ENCODE measurements around the gene AQP12B. TPM values are rescaled to one million over a fixed set of nuclear protein-coding genes. Genes with fewer than 3 reads are reported as not detected.

The AQP12B gene
- polyA plus RNA-seq, 3 donors, result 0.14 to 1.4 (median 0.74) TPM

DNA sequence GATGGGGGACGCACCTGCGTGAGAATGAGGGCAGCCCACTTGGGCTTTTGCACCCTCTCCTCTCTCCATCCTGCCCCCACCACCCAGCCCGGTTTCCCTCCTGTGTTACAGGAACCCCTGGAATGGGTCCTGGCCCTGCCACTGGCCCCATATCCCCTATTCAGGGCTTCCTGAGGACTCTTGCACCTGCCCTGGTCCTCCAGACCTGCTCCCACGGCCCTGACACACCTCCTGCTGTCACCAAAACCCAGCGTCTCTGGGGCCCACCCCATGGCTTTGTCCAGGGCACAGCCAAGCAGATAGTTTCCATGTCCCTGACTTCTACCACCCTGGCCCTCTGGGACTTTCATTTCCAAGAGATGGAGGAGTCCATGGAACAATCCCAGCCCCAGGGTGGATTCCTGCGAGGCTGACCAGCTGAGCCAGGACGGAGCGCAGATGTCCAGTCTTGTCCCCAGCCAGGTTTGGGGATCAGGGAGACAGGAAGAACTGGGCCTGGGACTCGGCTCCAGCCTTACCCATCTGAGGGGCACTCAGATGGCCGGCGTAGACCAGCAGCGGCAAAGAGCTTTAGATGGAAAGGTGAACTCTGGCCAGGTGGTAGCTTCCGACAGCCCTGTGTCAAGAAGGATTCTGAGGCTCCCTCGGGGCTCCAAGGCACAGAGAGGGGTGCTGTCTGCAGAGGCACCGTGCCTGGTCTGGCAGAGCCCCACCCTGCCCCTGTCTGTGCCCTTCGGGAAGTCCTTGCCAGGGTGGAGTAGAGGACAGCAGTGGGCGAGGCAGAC is 45.4 kb downstream of the AQP12B start:
- DNase-seq (ENCODE audit: low read depth in 3 of 3, low spot score in 2 of 3), result no peak

DNA sequence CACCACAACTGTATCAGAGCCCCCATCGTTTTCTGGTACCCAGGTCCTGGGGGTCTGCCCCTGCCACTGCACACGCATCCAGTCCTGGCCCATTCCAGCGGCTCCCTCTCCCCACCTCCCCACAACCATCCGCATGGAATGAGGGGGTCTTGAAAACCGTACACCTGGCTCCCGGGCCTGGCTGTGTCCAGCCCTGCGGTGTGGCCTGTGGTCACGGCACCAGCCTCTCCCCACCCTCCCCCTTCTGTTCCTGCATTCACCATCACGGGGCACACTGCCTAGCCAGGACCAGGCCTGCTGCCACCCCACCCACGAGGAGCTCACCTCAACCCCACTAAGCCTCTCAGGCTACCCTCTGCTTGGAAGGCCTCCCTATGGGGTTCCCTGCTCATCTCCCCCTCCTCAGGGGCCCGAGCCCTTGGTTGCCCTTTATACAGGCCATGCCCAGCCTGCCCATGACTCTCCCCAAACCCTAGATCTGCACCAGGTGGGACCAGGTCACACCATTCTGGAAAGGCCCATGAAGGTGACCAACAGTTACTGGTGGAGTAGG is 46.0 kb downstream of the AQP12B start:
- no peak for DNase-seq (ENCODE audit: low read depth in 3 of 3, low spot score in 2 of 3)

DNA sequence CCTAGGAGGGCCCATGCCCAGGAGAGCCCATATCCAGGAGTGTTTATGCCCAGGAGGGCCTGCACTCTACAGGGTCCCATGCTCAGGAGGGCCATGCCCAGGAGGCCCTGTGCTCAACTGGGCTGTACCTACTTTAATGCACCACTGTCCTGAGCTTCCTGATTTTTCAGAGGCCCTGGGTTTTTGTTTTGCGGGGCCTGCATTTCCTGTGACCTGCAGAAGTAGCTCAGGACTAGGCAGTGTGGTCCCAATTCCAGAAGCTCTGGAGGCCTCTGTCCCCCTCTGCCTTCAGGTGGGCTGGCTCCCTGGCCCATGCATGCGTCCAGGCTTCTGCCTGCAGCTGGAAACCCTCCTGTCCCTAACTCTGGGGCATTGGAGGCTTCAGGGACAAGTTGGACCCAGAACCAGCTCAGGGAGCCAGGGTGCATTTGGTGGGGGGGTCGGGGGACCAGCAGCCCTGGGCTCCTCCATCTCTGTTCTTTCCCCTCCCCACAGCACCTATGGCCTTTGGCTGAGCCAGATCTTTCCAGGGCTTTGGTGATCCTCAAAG is 46.6 kb downstream of the AQP12B start:
- DNase-seq (ENCODE audit: low read depth in 3 of 3, low spot score in 2 of 3), result no peak

DNA sequence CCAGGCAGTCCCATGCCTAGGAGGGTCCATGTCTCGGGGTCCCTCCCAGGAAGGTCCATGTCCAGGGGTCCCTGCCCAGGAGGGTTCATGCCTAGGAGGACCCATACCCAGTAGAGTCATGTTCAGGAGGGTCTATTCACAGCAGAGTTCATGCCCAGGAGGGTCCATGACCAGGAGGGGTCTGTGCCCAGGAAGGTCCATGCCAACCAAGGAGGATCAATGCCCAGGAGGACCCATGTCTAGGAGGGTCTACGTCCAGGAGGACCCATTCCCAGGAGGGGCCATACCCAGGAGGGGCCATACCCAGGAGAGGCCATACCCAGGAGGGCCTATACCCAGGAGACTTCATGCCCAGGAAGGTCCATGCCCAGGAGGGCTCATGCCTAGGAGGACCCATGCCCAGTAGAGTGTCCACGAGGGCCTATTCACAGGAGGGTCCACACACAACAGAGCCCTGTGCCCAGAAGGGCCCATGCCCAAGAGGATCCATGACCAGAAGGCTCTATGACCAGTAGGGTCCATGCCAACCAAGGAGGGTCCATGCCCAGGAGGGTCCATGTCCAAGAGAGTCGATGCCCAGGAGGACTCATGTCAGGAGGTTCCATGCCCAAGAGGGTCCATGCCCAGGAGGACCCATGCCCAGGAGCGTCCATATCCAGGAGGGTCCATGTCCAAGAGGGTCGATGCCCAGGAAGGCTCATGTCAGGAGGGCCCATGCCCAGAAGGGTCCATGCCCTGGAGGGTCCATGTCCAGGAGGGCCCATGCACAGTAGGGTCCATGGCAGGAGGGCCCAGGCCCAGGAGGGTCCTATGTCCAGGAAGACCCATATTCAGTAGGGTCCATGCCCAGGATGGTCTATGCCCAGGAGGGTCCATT is 47.3 kb downstream of the AQP12B start:
- DNase-seq (ENCODE audit: low read depth in 3 of 3, low spot score in 2 of 3), result no peak

DNA sequence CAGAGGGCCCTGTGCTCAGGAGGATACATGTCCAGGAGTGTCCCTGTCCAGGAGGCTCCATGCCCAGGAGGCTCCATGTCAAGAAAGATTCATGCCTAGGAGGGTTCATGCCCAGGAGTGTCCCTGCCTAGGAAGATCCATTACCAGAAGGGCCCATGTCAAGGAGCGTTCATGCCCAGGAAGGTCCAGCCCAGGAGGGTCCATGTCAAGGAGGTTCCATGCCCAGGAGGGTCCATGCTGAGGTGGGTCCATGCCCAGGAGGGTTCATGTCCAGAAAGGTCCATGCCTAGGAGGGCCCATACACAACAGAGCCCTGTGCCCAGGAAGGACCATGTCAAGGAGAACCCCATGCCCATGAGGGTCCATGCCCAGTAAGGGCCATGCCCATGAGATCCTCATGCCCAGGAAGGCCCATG is 50.4 kb downstream of the AQP12B start:
- no peak for DNase-seq (ENCODE audit: low read depth in 3 of 3, low spot score in 2 of 3)

DNA sequence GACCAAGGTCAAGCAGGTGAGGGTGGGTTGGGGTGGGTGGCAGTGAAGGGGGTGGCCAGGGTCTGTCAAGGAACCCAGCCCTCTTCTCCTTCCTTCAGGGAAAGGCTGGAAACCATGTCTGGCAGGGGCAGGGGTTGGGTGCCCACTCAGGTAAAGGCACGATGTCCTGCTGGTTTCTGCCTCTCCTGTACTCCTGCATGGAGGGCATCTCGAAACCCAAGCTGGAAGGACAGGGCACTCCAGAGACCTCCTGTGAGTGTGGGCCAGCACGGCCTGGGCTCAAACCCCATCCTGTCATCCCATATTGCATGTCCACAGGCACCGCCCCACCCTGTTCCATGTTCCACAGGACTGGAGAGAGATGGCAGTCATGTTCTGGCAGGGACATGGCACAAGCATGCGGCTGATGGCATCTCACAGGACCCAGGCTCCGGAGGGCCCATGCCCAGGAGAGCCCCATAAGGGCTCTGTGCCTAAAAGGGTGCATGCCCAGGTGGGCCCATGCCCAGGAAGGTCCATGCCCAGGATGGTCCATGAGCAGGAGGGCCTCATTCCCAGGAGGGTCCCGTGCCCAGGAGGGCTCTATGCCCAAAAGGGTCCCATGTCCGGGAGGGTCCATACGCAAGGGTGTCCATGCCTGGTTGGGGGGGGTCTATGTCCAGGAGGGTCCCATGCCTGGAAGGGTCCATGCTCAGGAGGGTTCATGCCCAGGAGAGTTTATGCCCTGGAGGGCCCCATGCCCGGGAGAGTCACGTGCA is 51.0 kb downstream of the AQP12B start:
- no peak for DNase-seq (ENCODE audit: low read depth in 3 of 3, low spot score in 2 of 3)

DNA sequence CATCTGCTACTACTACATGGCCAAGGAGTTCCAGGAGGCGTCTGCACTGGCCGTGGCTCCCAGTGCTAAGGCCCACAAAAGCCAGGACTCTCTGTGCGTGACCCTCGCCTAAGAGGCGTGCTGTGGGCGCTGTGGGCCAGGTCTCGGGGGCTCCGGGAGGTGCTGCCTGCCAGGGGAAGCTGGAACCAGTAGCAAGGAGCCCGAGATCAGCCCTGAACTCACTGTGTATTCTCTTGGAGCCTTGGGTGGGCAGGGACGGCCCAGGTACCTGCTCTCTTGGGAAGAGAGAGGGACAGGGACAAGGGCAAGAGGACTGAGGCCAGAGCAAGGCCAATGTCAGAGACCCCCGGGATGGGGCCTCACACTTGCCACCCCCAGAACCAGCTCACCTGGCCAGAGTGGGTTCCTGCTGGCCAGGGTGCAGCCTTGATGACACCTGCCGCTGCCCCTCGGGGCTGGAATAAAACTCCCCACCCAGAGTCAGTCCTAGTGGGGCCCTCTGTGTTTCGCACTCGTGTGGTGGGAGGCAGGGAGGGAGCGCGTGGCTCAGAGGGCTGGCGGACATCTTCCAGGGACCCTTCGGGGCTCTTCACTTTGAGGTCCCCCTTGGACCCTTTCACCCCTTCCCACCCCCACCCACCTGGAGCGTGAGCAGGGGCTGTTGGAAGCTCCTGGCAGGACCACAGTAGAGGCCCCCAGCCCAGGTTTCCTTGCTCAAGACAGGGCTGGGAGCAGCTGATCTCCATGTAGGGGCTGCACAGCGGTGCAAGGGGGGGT is 51.7 kb downstream of the AQP12B start:
- DNase-seq (ENCODE audit: low read depth in 3 of 3, low spot score in 2 of 3), result no peak

DNA sequence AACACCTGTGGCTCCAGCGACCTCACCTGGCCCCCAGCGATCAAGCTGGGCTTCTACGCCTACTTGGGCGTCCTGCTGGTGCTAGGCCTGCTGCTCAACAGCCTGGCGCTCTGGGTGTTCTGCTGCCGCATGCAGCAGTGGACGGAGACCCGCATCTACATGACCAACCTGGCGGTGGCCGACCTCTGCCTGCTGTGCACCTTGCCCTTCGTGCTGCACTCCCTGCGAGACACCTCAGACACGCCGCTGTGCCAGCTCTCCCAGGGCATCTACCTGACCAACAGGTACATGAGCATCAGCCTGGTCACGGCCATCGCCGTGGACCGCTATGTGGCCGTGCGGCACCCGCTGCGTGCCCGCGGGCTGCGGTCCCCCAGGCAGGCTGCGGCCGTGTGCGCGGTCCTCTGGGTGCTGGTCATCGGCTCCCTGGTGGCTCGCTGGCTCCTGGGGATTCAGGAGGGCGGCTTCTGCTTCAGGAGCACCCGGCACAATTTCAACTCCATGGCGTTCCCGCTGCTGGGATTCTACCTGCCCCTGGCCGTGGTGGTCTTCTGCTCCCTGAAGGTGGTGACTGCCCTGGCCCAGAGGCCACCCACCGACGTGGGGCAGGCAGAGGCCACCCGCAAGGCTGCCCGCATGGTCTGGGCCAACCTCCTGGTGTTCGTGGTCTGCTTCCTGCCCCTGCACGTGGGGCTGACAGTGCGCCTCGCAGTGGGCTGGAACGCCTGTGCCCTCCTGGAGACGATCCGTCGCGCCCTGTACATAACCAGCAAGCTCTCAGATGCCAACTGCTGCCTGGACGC is 52.5 kb downstream of the AQP12B start:
- DNase-seq (ENCODE audit: low read depth in 3 of 3, low spot score in 2 of 3), result no peak

DNA sequence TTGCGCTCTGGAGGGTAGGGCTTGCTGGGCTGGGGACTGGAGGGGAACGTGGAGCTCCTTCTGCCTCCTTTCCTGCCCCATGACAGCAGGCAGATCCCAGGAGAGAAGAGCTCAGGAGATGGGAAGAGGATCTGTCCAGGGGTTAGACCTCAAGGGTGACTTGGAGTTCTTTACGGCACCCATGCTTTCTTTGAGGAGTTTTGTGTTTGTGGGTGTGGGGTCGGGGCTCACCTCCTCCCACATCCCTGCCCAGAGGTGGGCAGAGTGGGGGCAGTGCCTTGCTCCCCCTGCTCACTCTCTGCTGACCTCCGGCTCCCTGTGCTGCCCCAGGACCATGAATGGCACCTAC is 53.1 kb downstream of the AQP12B start:
- no peak for DNase-seq (ENCODE audit: low read depth in 3 of 3, low spot score in 2 of 3)

DNA sequence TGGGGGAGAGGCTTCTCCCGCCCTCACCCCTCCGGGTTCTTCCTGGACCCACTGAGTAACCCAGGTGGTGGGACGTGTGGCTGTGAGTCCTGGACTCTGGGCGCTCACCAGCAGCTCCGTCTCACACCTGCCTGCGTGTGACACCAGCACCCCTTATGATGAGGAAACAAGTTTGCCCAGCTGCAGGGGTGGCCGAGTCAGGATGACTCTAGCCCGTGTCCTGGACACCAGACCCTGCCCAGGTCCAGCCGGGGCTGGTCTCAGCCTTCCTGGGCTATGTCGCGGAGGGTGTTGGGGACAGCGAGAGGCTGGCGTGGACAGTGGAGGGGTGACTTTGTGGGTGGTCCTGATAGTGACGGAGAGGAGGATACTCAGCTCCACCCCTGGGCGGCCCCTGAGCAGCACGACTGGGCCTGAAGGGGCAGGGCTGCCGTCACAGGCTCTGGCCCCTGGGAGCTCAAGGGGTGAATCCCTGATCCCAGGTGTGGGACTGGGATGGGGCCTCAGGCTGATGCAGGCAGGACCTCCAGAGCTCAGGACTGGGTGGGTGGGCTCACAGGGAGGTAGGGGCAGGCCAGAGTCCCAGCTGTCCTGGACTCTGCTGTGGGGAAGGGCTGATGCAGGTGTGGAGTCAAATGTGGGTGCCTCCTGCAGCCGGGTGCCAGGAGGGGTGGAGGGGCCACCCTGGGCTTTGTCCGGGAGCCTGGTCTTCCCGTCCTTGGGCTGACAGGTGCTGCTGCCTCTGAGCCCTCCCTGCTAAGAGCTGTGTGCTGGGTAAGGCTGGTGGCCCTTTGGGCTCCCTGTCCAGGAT is 53.7 kb downstream of the AQP12B start:
- no peak for DNase-seq (ENCODE audit: low read depth in 3 of 3, low spot score in 2 of 3)

DNA sequence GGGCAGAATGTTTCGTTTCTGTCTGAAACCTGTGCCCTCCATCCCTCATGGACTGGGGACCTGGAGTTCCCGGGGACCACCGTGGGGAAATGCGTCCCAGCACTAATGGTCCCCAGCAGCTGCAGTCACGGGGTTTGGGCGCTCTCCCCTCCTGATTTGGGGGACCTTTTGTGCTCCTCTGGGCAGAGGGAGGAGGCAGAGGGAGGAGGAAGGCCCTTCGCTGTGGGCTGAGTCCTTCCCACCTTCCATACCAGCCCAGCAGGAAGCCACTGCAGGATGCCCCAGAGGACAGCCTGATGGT is 54.2 kb downstream of the AQP12B start:
- DNase-seq (ENCODE audit: low read depth in 3 of 3, low spot score in 2 of 3), result no peak

DNA sequence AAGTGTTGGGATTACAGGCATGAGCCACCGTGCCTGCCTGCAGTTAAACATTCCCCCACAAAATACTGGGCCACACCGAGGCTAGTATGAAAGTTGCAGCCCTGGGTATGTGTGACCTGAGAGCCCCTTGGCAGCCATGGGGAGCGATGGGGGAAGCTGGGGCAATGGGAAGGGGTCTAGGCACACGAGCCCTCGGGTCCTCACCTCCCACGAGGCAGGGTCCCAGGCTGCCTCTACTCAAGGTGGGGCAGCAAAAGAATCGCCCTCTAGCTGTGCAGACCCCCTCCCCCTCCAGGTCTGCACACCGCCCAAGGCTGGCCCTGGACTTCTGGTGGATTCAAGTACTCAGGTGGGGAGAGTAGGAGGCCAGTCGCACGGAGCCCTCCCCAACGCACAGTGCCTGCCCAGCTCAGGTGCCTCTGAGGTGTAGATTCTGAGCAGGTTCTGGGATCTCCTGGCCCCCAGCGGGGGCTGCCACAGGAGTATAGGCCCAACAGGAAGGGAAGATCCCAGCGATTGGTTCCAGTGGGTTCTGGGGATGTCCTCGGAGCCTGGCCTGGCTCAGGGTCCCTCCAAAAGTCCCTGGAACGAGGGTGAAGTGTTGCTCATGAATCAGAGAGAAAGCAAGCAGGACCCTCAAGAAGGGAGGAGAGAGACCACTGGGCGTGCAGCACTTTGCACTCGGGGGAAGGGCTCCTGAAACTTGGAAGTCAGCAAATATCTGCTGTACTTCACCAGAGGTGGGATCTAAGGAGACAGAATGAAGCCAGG is 54.8 kb downstream of the AQP12B start:
- DNase-seq (ENCODE audit: low read depth in 3 of 3, low spot score in 2 of 3), result no peak

DNA sequence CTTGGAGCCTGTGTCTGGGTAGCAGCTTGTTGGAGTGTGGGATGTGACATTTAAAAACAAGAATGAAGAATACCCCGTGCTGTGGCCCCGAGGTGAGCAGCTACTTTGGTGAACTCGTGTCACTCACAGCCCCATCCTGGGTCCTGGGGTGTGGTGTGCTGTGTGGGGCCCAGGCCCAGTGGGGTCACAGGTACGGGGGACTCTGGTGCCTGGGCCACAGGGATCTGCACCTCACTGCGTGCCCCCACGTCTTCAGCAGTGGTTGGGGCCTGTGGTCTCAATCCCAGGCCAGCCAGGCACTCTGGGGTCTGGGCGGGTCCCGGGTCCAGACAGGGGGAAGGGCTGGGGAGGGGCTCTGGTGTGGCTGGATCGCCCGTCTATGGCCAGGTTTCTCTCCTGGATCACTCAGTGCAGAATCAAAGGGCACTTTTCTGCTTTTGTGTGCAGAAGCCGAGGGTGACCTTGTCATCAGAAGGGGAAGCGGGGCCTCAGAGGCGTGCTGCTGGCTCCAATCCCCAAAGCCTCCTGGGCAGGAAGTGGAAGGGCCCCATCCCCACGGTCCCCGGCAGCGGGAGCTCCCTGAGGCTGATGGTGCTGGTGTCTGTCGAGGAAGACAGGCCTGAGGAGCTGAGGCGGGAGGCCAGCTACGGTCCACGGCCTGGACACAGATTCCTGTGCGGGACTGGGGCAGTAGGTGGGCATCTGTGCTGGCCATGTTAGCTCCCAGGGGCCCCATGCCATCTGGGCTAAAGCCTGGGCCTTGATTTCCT is 56.0 kb downstream of the AQP12B start:
- DNase-seq (ENCODE audit: low read depth in 3 of 3, low spot score in 2 of 3), result no peak

Measured in right renal cortex interstitium (tissue), 3 donors.